ENCODE data around the gene TCTN1.
A peak's percentile ranks its signal among the peaks of the same experiment; 100 is the strongest.
"Not testable (repeated sequence)": the region's sequence is repeated elsewhere in the genome, so short reads cannot be mapped to it uniquely, and the experiment has no call there.

TCTN1 gene

GRCh38 chr12:110590059-110590458 lies 23.9 kb upstream of the TCTN1 start:
- TF ChIP-seq LEF1 (IDR thresholded peaks at IDR 0.05; ENCODE audit: borderline replicate concordance) (no peak), FOXA1 (IDR thresholded peaks at IDR 0.05) (no peak), BHLHE40 (IDR thresholded peaks at IDR 0.05; ENCODE audit: borderline replicate concordance) (no peak), FOXM1 (IDR thresholded peaks at IDR 0.05; ENCODE audit: borderline replicate concordance) (no peak), NFRKB (IDR thresholded peaks at IDR 0.05) (no peak), ELF4 (IDR thresholded peaks at IDR 0.05) (no peak), PKNOX1 (IDR thresholded peaks at IDR 0.05) (no peak), ZNF384 (IDR thresholded peaks at IDR 0.05) (no peak), TARDBP (IDR thresholded peaks at IDR 0.05) (no peak), FOXK2 (IDR thresholded peaks at IDR 0.05) (no peak), SUZ12 (IDR thresholded peaks at IDR 0.05) (no peak), L3MBTL2 (conservative IDR thresholded peaks at IDR 0.05) (no peak), HDGF (IDR thresholded peaks at IDR 0.05; ENCODE audit: borderline replicate concordance) (no peak), ARNT (IDR thresholded peaks at IDR 0.05) (no peak), CTBP1 (IDR thresholded peaks at IDR 0.05; ENCODE audit: borderline replicate concordance) (no peak), SP1 (IDR thresholded peaks at IDR 0.05) (no peak)
- CTCF ChIA-PET = interaction anchor here (0.6 kb wide), 2 partner anchors 16 to 110 kb away, joined by 4 to 5 read pairs; no protein-coding TSS in a partner anchor
- POLR2A ChIA-PET = interaction anchor here (1.1 to 1.2 kb wide), 2 partner anchors 24 to 140 kb away, joined by 3 read pairs; partner anchors contain the start of genes ARPC3 and TCTN1
- no peak for DNase-seq (ENCODE audit: extremely low spot score)

- ChIA-PET POLR2A (interaction anchor here (1.1 to 1.2 kb wide), 2 partner anchors 23 to 141 kb away, joined by 3 read pairs; partner anchors contain the start of genes ARPC3 and TCTN1), CTCF (no interaction called here)
- TF ChIP-seq ARNT (IDR thresholded peaks at IDR 0.05) (no peak), PKNOX1 (IDR thresholded peaks at IDR 0.05) (peak; percentile 58), FOXA1 (IDR thresholded peaks at IDR 0.05) (no peak), SP1 (IDR thresholded peaks at IDR 0.05) (no peak)
- DNase-seq (ENCODE audit: extremely low spot score) = no peak
Measured at GRCh38 chr12:110590806-110591326, 23.1 kb upstream of the TCTN1 start.

DNA sequence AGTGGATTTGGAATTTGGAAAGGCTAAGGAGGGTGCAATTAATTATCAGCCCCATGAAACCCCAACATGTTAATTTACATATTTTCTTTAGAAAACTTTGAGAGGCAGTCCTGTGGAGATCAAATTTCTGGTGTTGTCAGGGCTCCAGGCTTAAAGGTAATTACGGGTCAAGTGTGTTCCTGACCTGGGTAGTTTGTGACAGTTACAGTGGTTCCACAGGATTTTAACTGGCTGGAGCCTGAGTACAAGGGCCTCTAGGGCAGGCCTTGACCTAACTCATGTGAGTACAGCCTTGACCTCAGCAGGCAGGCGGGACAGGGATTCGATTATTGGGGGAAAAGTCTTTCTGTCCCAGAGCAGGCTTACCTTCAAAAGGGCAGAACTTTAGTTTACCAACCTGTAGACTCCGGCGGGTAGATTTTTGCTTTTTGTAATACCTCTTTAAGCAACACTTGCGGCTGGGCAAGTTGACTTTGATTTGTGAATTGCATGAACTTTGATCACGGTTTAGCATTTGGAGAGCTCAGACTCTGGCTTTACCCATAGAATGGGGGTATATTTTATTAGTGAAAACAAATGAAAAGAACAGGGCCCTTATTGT lies 22.4 kb upstream of the TCTN1 start:
- no peak for DNase-seq (ENCODE audit: extremely low spot score)
- CTCF ChIA-PET = interaction anchor here (0.7 kb wide), 1 partner anchor 158 kb away, joined by 3 read pairs; no protein-coding TSS in a partner anchor
- POLR2A ChIA-PET = interaction anchor here (1.1 to 1.2 kb wide), 3 partner anchors 22 to 141 kb away, joined by 3 read pairs; partner anchors contain the start of genes ARPC3, FAM216A, GPN3 and TCTN1
- TF ChIP-seq FOXA1 (IDR thresholded peaks at IDR 0.05) (no peak), L3MBTL2 (conservative IDR thresholded peaks at IDR 0.05) (no peak), ARNT (IDR thresholded peaks at IDR 0.05) (no peak), ELF4 (IDR thresholded peaks at IDR 0.05) (no peak), SUZ12 (IDR thresholded peaks at IDR 0.05) (no peak), ZNF384 (IDR thresholded peaks at IDR 0.05) (no peak), FOXK2 (IDR thresholded peaks at IDR 0.05) (no peak), LEF1 (IDR thresholded peaks at IDR 0.05; ENCODE audit: borderline replicate concordance) (no peak), TARDBP (IDR thresholded peaks at IDR 0.05) (no peak), NFRKB (IDR thresholded peaks at IDR 0.05) (no peak), CTBP1 (IDR thresholded peaks at IDR 0.05; ENCODE audit: borderline replicate concordance) (no peak)

DNA sequence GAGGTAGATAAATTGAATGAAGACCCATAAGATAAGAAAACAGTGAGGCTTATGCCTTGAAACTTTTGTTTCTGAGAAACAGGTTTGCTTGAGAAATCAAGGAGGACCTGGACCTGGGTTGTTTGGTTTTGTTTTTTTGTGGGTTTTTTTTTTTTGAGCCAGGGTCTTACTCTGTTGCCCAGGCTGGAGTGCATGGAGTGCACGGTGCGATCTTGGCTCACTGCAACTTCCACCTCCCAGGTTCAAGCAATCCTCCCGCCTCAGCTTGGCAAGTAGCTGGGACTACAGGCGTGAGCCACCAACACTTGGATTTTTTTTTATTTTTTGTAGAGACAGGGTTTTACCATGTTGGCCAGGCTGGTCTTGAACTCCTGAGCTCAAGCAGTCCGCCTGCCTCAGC lies 21.9 kb upstream of the TCTN1 start:
- no peak for DNase-seq (ENCODE audit: extremely low spot score)
- CTCF ChIA-PET = interaction anchor here (0.6 to 0.7 kb wide), 2 partner anchors 148 to 158 kb away, joined by 3 read pairs; no protein-coding TSS in a partner anchor
- POLR2A ChIA-PET = interaction anchor here (1.1 kb wide), 1 partner anchor 123 kb away, joined by 3 read pairs; the partner anchor contains the start of genes FAM216A and GPN3
- TF ChIP-seq SP1 (IDR thresholded peaks at IDR 0.05) (no peak), FOXK2 (IDR thresholded peaks at IDR 0.05) (no peak), ZNF384 (IDR thresholded peaks at IDR 0.05) (no peak), NFRKB (IDR thresholded peaks at IDR 0.05) (no peak), ELF4 (IDR thresholded peaks at IDR 0.05) (no peak), BHLHE40 (IDR thresholded peaks at IDR 0.05; ENCODE audit: borderline replicate concordance) (no peak), TARDBP (IDR thresholded peaks at IDR 0.05) (no peak), L3MBTL2 (conservative IDR thresholded peaks at IDR 0.05) (no peak), PKNOX1 (IDR thresholded peaks at IDR 0.05) (no peak), FOXA1 (IDR thresholded peaks at IDR 0.05) (no peak), SUZ12 (IDR thresholded peaks at IDR 0.05) (no peak)

DNA sequence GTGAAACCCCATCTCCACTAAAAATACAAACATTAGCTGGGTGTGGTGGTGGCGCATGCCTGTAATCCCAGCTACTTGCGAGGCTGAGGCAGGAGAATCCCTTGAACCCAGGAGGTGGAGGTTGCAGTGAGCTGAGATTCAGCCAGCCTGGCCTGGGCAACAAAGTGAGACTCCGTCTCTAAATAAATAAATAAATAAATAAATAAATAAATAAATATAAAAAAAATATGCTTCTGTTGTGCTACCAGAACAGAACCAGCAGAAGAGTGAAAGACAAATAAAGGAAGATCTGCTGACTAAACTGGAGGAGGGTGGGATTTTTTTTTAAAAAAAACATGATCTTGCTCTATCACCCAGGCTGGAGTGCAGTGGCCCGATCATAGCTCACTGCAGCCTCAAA lies 21.0 kb upstream of the TCTN1 start:
- POLR2A ChIA-PET; DNase-seq (ENCODE audit: extremely low spot score): not testable (repeated sequence)
- CTCF ChIA-PET = interaction anchor here (0.6 to 1.3 kb wide), 2 partner anchors 9 to 147 kb away, joined by 3 to 5 read pairs; no protein-coding TSS in a partner anchor

- TF ChIP-seq FOXK2 (IDR thresholded peaks at IDR 0.05) (no peak), ZNF384 (IDR thresholded peaks at IDR 0.05) (peak; percentile 59), ARNT (IDR thresholded peaks at IDR 0.05) (no peak), CTBP1 (IDR thresholded peaks at IDR 0.05; ENCODE audit: borderline replicate concordance) (no peak), L3MBTL2 (conservative IDR thresholded peaks at IDR 0.05) (no peak), PKNOX1 (IDR thresholded peaks at IDR 0.05) (peak; percentile 29; the same call in 1 of the 2 replicates), HDGF (IDR thresholded peaks at IDR 0.05; ENCODE audit: borderline replicate concordance) (no peak), TARDBP (IDR thresholded peaks at IDR 0.05) (no peak), SP1 (IDR thresholded peaks at IDR 0.05) (no peak), NFRKB (IDR thresholded peaks at IDR 0.05) (no peak), BHLHE40 (IDR thresholded peaks at IDR 0.05; ENCODE audit: borderline replicate concordance) (no peak), ELF4 (IDR thresholded peaks at IDR 0.05) (no peak), FOXM1 (IDR thresholded peaks at IDR 0.05; ENCODE audit: borderline replicate concordance) (no peak), SUZ12 (IDR thresholded peaks at IDR 0.05) (no peak), LEF1 (IDR thresholded peaks at IDR 0.05; ENCODE audit: borderline replicate concordance) (no peak)
- ChIA-PET POLR2A (no interaction called here), CTCF (no interaction called here)
- no peak for DNase-seq (ENCODE audit: extremely low spot score)
Measured at GRCh38 chr12:110597885-110598284, 16.0 kb upstream of the TCTN1 start.
